Liver (tissue), 2 donors: Measurements from ENCODE around the gene TNS3.

Source experiments
- TF ChIP-seq, protein P1 (sequence below): fragments of 150-350 bp; IDR thresholded peaks from 2 replicates; pipeline ENCODE4 v1.5.1; 2017; ENCODE audit warnings: improper control_type of control experiment, low read depth, low read length; ENCODE audit not compliant: missing input control
- TF ChIP-seq, protein P2 (sequence below): IDR thresholded peaks from 2 replicates; pipeline ENCODE4 v1.6.1; 2016; ENCODE audit warnings: antibody characterized with exemption, mild to moderate bottlenecking
- donor health status: healthy.

DNA sequence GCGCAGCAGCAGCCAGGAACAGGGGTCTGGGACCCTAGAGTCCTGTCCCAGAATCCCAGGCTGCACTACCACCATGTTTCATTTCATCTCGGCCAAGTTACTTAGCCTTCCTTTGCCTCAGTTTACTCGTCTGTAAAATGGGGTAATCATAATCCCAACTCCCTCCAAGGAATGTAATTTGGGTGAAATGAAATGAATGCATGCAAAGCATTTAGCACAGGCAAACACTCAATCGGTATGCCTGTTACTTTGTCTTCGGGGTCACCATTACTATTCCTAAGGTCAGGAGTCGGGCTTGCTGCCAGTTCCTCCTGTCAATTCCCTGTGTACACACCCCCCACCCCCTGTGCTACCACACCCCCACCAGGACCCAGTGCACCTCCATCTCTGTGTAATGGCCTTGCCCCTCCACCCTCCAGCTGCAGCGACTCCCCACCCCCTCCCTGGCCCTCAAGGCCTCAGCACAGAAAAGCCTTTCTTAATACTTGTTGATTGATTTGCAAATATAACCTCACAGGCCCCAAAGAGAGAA is 1.7 kb downstream of the TNS3 start:
- TF ChIP-seq, protein P1, sequence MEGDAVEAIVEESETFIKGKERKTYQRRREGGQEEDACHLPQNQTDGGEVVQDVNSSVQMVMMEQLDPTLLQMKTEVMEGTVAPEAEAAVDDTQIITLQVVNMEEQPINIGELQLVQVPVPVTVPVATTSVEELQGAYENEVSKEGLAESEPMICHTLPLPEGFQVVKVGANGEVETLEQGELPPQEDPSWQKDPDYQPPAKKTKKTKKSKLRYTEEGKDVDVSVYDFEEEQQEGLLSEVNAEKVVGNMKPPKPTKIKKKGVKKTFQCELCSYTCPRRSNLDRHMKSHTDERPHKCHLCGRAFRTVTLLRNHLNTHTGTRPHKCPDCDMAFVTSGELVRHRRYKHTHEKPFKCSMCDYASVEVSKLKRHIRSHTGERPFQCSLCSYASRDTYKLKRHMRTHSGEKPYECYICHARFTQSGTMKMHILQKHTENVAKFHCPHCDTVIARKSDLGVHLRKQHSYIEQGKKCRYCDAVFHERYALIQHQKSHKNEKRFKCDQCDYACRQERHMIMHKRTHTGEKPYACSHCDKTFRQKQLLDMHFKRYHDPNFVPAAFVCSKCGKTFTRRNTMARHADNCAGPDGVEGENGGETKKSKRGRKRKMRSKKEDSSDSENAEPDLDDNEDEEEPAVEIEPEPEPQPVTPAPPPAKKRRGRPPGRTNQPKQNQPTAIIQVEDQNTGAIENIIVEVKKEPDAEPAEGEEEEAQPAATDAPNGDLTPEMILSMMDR = no peak
- TF ChIP-seq, protein P2, sequence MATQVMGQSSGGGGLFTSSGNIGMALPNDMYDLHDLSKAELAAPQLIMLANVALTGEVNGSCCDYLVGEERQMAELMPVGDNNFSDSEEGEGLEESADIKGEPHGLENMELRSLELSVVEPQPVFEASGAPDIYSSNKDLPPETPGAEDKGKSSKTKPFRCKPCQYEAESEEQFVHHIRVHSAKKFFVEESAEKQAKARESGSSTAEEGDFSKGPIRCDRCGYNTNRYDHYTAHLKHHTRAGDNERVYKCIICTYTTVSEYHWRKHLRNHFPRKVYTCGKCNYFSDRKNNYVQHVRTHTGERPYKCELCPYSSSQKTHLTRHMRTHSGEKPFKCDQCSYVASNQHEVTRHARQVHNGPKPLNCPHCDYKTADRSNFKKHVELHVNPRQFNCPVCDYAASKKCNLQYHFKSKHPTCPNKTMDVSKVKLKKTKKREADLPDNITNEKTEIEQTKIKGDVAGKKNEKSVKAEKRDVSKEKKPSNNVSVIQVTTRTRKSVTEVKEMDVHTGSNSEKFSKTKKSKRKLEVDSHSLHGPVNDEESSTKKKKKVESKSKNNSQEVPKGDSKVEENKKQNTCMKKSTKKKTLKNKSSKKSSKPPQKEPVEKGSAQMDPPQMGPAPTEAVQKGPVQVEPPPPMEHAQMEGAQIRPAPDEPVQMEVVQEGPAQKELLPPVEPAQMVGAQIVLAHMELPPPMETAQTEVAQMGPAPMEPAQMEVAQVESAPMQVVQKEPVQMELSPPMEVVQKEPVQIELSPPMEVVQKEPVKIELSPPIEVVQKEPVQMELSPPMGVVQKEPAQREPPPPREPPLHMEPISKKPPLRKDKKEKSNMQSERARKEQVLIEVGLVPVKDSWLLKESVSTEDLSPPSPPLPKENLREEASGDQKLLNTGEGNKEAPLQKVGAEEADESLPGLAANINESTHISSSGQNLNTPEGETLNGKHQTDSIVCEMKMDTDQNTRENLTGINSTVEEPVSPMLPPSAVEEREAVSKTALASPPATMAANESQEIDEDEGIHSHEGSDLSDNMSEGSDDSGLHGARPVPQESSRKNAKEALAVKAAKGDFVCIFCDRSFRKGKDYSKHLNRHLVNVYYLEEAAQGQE = no peak
